Measurements from ENCODE around the gene BOK. TPM values are rescaled to one million over a fixed set of nuclear protein-coding genes. Genes with fewer than 3 reads are reported as not detected.

The BOK gene
- total RNA-seq, 1 donor from 2014 or later, result 35.1 TPM

GRCh38 chr2:241618829-241619228 is 60.3 kb downstream of the BOK start:
- Histone ChIP-seq H3K9me3 (no peaks in the 10 kb centered on the region), H3K27ac (no peak overlapping the region), H3K4me1 (peaks cover 19% of the 10 kb centered on the region), H3K4me3 (no peak overlapping the region), H3K36me3 (no peaks in the 10 kb centered on the region), H3K27me3 (no peaks in the 10 kb centered on the region)
- no peak for TF ChIP-seq CTCF (IDR thresholded peaks at IDR 0.05)
- intact Hi-C loops (cut with DNase I), result no loop called here
- no peak for DNase-seq (ENCODE audit: extremely low spot score in 2 of 2)

GRCh38 chr2:241619597-241620418 is 61.3 kb downstream of the BOK start:
- no peak overlapping the region for H3K4me3 ChIP-seq
- TF ChIP-seq POLR2AphosphoS5 (IDR thresholded peaks at IDR 0.05; ENCODE audit: insufficient read depth in 1 of 2, low read depth in 1 of 2) (no peak), POLR2A (IDR thresholded peaks at IDR 0.05) (no peak), CTCF (IDR thresholded peaks at IDR 0.05) (no peak)
- no peaks in the 10 kb centered on the region for H3K27me3 ChIP-seq
- H3K9me3 ChIP-seq, result no peaks in the 10 kb centered on the region
- intact Hi-C loops (cut with DNase I), result no loop called here
- no peaks in the 10 kb centered on the region for H3K36me3 ChIP-seq
- peaks cover 19% of the 10 kb centered on the region for H3K4me1 ChIP-seq
- DNase-seq (ENCODE audit: extremely low spot score in 2 of 2), result no peak
- no peak overlapping the region for H3K27ac ChIP-seq

- H3K27ac ChIP-seq, result no peak overlapping the region
- DNase-seq (ENCODE audit: extremely low spot score in 2 of 2), result no peak
- H3K4me1 ChIP-seq, result peaks cover 19% of the 10 kb centered on the region
- H3K36me3 ChIP-seq, result no peaks in the 10 kb centered on the region
- intact Hi-C loops (cut with DNase I), result no loop called here
- TF ChIP-seq POLR2AphosphoS5 (IDR thresholded peaks at IDR 0.05; ENCODE audit: insufficient read depth in 1 of 2, low read depth in 1 of 2) (no peak), POLR2A (IDR thresholded peaks at IDR 0.05) (no peak), CTCF (IDR thresholded peaks at IDR 0.05) (no peak)
- H3K4me3 ChIP-seq, result no peak overlapping the region
- H3K9me3 ChIP-seq, result no peaks in the 10 kb centered on the region
- no peaks in the 10 kb centered on the region for H3K27me3 ChIP-seq
Observed at GRCh38 chr2:241620419-241620769, 61.8 kb downstream of the BOK start.

Small RNAs within 50 kb of the gene (small RNA-seq; reads per million reads assigned to genes)
- gene RNA5SP122, result not detected

Other genes with a start within 250 kb of the BOK start
- gene HDLBP, start 243.1 kb upstream of the BOK start, total RNA-seq, result 300 TPM
- gene SEPTIN2, start 242.8 kb upstream of the BOK start, total RNA-seq, result 198 TPM
- gene FARP2, start 202.5 kb upstream of the BOK start, total RNA-seq, result 32.9 TPM
- gene STK25, start 50.2 kb upstream of the BOK start, total RNA-seq, result 197 TPM
- 44.4 TPM for gene THAP4, start 78.4 kb downstream of the BOK start, total RNA-seq
- gene ATG4B, start 78.9 kb downstream of the BOK start, total RNA-seq, result 104 TPM
- 14.7 TPM for gene DTYMK, start 128.1 kb downstream of the BOK start, total RNA-seq
- 41.5 TPM for gene ING5, start 143.3 kb downstream of the BOK start, total RNA-seq
- gene D2HGDH, start 175.9 kb downstream of the BOK start, total RNA-seq, result 21.1 TPM
- 0.98 TPM for gene GAL3ST2, start 218.1 kb downstream of the BOK start, total RNA-seq

Measured in vagina (tissue), 2 donors.